ENCODE results near the gene CYLD. TPM values are rescaled to one million over a fixed set of nuclear protein-coding genes. Genes with fewer than 3 reads are reported as not detected.
A peak's percentile ranks its signal among the peaks of the same experiment; 100 is the strongest.

Gene CYLD
- total and polyA plus RNA-seq, 10 of the 15 experiments (the other 5 are each of a cell fraction or from before 2014, with no cell fraction given): 19.2 to 106 (median 46.1) TPM

DNA sequence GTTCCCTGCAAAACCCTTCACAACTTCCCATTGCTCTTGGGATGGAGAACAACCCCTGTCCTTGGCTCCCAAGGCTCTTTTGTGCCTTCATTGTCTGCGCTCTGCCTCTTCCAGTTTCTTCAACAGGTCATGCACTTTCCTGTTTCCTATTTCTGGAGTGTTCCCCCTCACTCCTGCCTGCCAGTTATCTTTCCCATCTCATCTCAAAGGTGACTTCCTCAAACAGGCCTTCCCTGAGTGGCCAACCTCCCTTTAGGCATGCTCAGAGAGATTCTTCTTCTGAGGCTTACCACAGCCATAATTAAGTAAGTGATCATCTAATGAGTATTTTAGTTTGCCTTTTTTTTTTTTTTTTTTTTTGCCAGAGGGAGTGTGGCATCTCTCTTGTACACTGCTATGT, 2.9 kb upstream of the CYLD start (continued):
- TF ChIP-seq MEF2B (IDR thresholded peaks at IDR 0.05; ENCODE audit: partially characterized antibody, poor library complexity, severe bottlenecking): no peak

DNA sequence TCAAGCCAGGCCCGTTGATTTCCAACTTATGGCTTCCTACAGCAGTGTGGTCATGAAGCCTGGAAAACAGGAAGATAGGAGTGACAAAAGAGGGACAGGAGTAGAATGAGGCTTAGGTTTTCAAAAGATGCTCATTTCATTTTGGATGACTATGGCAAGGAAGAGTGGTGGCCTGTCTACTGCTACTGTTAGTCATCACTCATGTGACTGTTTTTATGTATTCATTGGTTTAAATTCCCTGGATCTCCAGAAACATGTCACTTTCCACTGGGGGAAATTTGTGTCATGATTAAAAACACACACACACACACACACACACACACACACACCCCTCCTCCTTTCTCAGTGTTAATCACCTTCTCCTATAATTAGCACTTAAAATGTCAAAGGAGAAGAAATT, 1.1 kb upstream of the CYLD start:
- Histone ChIP-seq H3K4me1 (ENCODE audit: control insufficient read depth, insufficient read depth, low read length) (peaks cover 29% of the 10 kb centered on the region), H3K79me2 (ENCODE audit: control insufficient read depth, insufficient read depth, low read length) (peaks cover 35% of the 10 kb centered on the region), H3K36me3 (ENCODE audit: control insufficient read depth in 2 of 2, insufficient read depth in 2 of 2, low read length in 1 of 2) (no peaks in the 10 kb centered on the region), H3K9me3 (replicated peaks; ENCODE audit: control insufficient read depth, insufficient read depth, low read length) (no peaks in the 10 kb centered on the region), H3K4me2 (ENCODE audit: control insufficient read depth, insufficient read depth) (peak overlapping the region; percentile 81), H3K27ac (ENCODE audit: control insufficient read depth, insufficient read depth) (peak overlapping the region; percentile 82), H3K27me3 (replicated peaks in 1 of 2; ENCODE audit: control insufficient read depth in 2 of 2, insufficient read depth in 2 of 2, low read length in 1 of 2) (no peaks in the 10 kb centered on the region), H2AFZ (ENCODE audit: control insufficient read depth, low read depth, low read length) (no peak overlapping the region), H3K9ac (ENCODE audit: control insufficient read depth, insufficient read depth, low read length) (peak overlapping the region; percentile 74), H3K4me3 (no peak overlapping the region), H4K20me1 (ENCODE audit: control insufficient read depth, insufficient read depth) (no peaks in the 10 kb centered on the region)
- ChIA-PET SMC1A (ENCODE audit: uncharacterized antibody, unreplicated experiment) (interaction anchor here (1.0 to 19.1 kb wide), 6 partner anchors 11 to 715 kb away, joined by 4 to 600 read pairs (median 6); partner anchors contain the start of genes CNEP1R1 and SNX20), RAD21 (ENCODE audit: unreplicated experiment) (interaction anchor here (1.3 to 13.0 kb wide), 3 partner anchors 8 to 68 kb away, joined by 4 to 578 read pairs (median 43); partner anchors contain the start of gene SNX20), POLR2A (interaction anchor here (0.6 to 7.2 kb wide), 6 partner anchors 32 to 59 kb away, joined by 3 to 104 read pairs (median 9); partner anchors contain the start of genes NOD2 and SNX20), CTCF (interaction anchor here (1.0 to 3.1 kb wide), 8 partner anchors 40 to 716 kb away, joined by 3 to 22 read pairs (median 6); partner anchors contain the start of gene CNEP1R1)
- FAIRE-seq: no peak
- intact Hi-C loops (cut with micrococcal nuclease; ENCODE audit: unreplicated experiment): loop anchor here (10.0 kb wide), 1 partner anchor 586 kb away; the partner anchor contains the start of gene TENT4B
- no TSS peak for BruUV-seq (replicated peaks)
- no peak for ATAC-seq
- in situ Hi-C loops (cut with MboI): no loop called here
- TF ChIP-seq, protein P1, sequence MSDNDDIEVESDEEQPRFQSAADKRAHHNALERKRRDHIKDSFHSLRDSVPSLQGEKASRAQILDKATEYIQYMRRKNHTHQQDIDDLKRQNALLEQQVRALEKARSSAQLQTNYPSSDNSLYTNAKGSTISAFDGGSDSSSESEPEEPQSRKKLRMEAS (IDR thresholded peaks at IDR 0.05; ENCODE audit: low read depth, low read length): no peak
- peak; percentile 8 for TF ChIP-seq MEF2B (IDR thresholded peaks at IDR 0.05; ENCODE audit: partially characterized antibody, poor library complexity, severe bottlenecking)
- DNase-seq (ENCODE audit: low read depth, low spot score): no peak
- WGBS (ENCODE audit: insufficient coverage, insufficient replicate concordance, low lambda C conversion rate, missing lambda C conversion rate): 100% methylated on average over 1 of the region's 1 CpG
